ENCODE measurements around the gene PLEKHH1.

PLEKHH1 gene

DNA sequence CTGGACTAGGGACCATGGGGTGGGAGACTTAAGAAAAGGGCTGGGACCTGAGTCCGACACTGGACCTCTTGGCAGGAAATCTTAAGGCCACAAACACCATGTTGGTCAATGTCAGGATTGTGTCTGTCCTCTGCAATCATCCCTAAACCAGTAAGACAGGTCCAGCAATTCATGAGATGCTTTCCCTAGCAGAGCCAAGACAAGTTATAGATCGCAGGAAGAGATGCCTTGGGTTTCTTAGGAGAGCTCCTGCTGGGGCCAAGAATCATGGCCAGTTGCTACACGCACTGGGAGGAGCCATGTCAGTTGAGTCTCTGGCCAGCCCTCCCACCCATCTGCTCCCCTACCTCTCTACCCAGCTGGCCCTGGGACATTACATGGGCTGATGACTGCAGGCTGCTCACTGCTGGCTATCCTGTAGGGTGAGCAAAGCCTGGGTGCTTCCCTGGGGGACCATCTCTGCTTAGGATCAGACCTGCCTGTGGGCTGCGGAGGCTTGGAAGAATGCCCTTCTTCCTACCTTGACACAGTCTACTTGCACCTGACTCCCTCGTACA is 14.2 kb downstream of the PLEKHH1 start:
- Histone ChIP-seq H3K4me3 (ENCODE audit: insufficient read depth, low read length, poor library complexity, severe bottlenecking) (no peak overlapping the region), H2AFZ (ENCODE audit: low read depth, low read length, severe bottlenecking) (no peak overlapping the region), H3K27ac (ENCODE audit: low read depth, low read length) (no peak overlapping the region), H4K20me1 (ENCODE audit: low read depth, low read length) (no peaks in the 10 kb centered on the region), H3K27me3 (ENCODE audit: low read length) (no peaks in the 10 kb centered on the region), H3K36me3 (ENCODE audit: low read length) (no peaks in the 10 kb centered on the region), H3K9me2 (replicated peaks; ENCODE audit: insufficient read depth, low read length) (no peaks in the 10 kb centered on the region), H3K79me2 (ENCODE audit: insufficient read depth, low read length) (no peaks in the 10 kb centered on the region), H3K9ac (ENCODE audit: low read length) (no peak overlapping the region), H3K9me3 (ENCODE audit: insufficient read depth, low read length) (no peaks in the 10 kb centered on the region), H3K4me2 (ENCODE audit: low read depth, low read length, poor library complexity, severe bottlenecking) (no peak overlapping the region), H3F3A (ENCODE audit: insufficient read depth) (no peaks in the 10 kb centered on the region)
- TF ChIP-seq, protein P1, sequence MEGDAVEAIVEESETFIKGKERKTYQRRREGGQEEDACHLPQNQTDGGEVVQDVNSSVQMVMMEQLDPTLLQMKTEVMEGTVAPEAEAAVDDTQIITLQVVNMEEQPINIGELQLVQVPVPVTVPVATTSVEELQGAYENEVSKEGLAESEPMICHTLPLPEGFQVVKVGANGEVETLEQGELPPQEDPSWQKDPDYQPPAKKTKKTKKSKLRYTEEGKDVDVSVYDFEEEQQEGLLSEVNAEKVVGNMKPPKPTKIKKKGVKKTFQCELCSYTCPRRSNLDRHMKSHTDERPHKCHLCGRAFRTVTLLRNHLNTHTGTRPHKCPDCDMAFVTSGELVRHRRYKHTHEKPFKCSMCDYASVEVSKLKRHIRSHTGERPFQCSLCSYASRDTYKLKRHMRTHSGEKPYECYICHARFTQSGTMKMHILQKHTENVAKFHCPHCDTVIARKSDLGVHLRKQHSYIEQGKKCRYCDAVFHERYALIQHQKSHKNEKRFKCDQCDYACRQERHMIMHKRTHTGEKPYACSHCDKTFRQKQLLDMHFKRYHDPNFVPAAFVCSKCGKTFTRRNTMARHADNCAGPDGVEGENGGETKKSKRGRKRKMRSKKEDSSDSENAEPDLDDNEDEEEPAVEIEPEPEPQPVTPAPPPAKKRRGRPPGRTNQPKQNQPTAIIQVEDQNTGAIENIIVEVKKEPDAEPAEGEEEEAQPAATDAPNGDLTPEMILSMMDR (IDR thresholded peaks at IDR 0.05; ENCODE audit: insufficient read depth, low read length, poor library complexity, severe bottlenecking), result no peak
- no peak for TF ChIP-seq EZH2phosphoT487 (conservative IDR thresholded peaks at IDR 0.05; ENCODE audit: low read length)

DNA sequence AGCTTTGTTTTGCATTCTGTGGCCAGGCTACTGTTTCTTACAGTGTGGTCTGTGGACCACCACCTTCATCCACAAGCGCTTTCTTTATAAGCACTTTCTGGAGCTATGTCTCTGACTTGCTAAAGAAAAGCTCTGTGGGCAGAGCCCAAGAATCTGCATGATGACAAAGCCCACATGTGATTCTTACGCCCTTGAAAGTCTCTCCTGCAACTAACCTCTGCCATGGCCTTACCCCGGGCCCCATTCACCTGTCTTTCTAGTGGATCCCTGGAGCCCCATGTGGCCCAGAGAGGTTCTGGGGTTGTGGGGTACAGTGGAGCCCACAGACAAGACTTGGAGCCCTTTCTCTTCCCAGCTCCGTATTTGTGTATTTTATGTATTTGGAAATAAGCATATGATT is 16.6 kb downstream of the PLEKHH1 start:
- no peak for TF ChIP-seq EZH2phosphoT487 (conservative IDR thresholded peaks at IDR 0.05; ENCODE audit: low read length)
- TF ChIP-seq, protein P1 (IDR thresholded peaks at IDR 0.05; ENCODE audit: insufficient read depth, low read length, poor library complexity, severe bottlenecking), result no peak
- no peak overlapping the region for H3K27ac ChIP-seq (ENCODE audit: low read depth, low read length)
- no peaks in the 10 kb centered on the region for H3K79me2 ChIP-seq (ENCODE audit: insufficient read depth, low read length)
- no peak overlapping the region for H2AFZ ChIP-seq (ENCODE audit: low read depth, low read length, severe bottlenecking)
- no peaks in the 10 kb centered on the region for H3K27me3 ChIP-seq (ENCODE audit: low read length)
- no peak overlapping the region for H3K4me2 ChIP-seq (ENCODE audit: low read depth, low read length, poor library complexity, severe bottlenecking)
- no peaks in the 10 kb centered on the region for H3K9me2 ChIP-seq (replicated peaks; ENCODE audit: insufficient read depth, low read length)
- H3K9me3 ChIP-seq (ENCODE audit: insufficient read depth, low read length), result no peaks in the 10 kb centered on the region
- no peak overlapping the region for H3K9ac ChIP-seq (ENCODE audit: low read length)
- H3K4me3 ChIP-seq (ENCODE audit: insufficient read depth, low read length, poor library complexity, severe bottlenecking), result no peak overlapping the region
- H3K36me3 ChIP-seq (ENCODE audit: low read length), result no peaks in the 10 kb centered on the region
- no peaks in the 10 kb centered on the region for H3F3A ChIP-seq (ENCODE audit: insufficient read depth)
- no peaks in the 10 kb centered on the region for H4K20me1 ChIP-seq (ENCODE audit: low read depth, low read length)

DNA sequence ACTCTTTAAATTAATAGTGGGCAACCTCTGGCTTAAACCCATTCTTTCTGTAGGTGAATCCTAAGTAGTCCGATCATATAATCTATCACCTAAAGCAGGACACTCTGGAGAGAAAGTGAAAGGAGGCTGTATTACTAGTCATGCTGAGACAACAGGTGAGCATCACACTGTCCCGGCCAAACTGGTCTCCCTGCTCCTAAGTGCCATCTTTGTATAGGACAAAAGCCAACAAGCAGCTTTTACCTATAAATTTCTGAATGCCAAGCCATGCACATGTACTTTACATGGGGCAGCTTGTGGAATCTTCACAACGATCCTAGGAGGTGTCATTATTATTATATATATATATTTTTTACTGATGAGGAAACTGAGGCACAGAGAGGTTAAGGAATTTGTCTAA is 18.0 kb downstream of the PLEKHH1 start:
- no peak overlapping the region for H3K27ac ChIP-seq (ENCODE audit: low read depth, low read length)

More for the DNA sequence above, 18.0 kb downstream of the PLEKHH1 start:
- Histone ChIP-seq H3K4me3 (ENCODE audit: insufficient read depth, low read length, poor library complexity, severe bottlenecking) (no peak overlapping the region), H3K27me3 (ENCODE audit: low read length) (no peaks in the 10 kb centered on the region), H4K20me1 (ENCODE audit: low read depth, low read length) (no peaks in the 10 kb centered on the region), H3K36me3 (ENCODE audit: low read length) (no peaks in the 10 kb centered on the region), H3K4me2 (ENCODE audit: low read depth, low read length, poor library complexity, severe bottlenecking) (no peak overlapping the region), H3K9me3 (ENCODE audit: insufficient read depth, low read length) (no peaks in the 10 kb centered on the region), H3K9ac (ENCODE audit: low read length) (no peak overlapping the region), H3K79me2 (ENCODE audit: insufficient read depth, low read length) (no peaks in the 10 kb centered on the region), H2AFZ (ENCODE audit: low read depth, low read length, severe bottlenecking) (no peak overlapping the region), H3F3A (ENCODE audit: insufficient read depth) (no peaks in the 10 kb centered on the region), H3K9me2 (replicated peaks; ENCODE audit: insufficient read depth, low read length) (no peaks in the 10 kb centered on the region)
- TF ChIP-seq, protein P1 (IDR thresholded peaks at IDR 0.05; ENCODE audit: insufficient read depth, low read length, poor library complexity, severe bottlenecking), result no peak
- TF ChIP-seq EZH2phosphoT487 (conservative IDR thresholded peaks at IDR 0.05; ENCODE audit: low read length), result no peak

Measured in SU-DHL-6 (cell line).